Measurements from ENCODE around the gene NPAS2.

Gene NPAS2

GRCh38 chr2:100954044-100954420 is 134.1 kb downstream of the NPAS2 start:
- H3K4me3 ChIP-seq (replicated peaks; ENCODE audit: low read depth, low read length), result no peak overlapping the region
- TF ChIP-seq CTCF (IDR thresholded peaks at IDR 0.05; ENCODE audit: low read length, missing control alignments), result no peak
- DNase-seq (ENCODE audit: low read depth), result no peak

GRCh38 chr2:100955226-100955625 is 135.3 kb downstream of the NPAS2 start:
- H3K4me3 ChIP-seq (replicated peaks; ENCODE audit: low read depth, low read length), result no peak overlapping the region
- no peak for DNase-seq (ENCODE audit: low read depth)
- TF ChIP-seq CTCF (IDR thresholded peaks at IDR 0.05; ENCODE audit: low read length, missing control alignments), result no peak

- no peak for DNase-seq (ENCODE audit: low read depth)
- TF ChIP-seq CTCF (IDR thresholded peaks at IDR 0.05; ENCODE audit: low read length, missing control alignments), result no peak
- no peak overlapping the region for H3K4me3 ChIP-seq (replicated peaks; ENCODE audit: low read depth, low read length)
Observed at GRCh38 chr2:100956081-100956480, 136.1 kb downstream of the NPAS2 start.

GRCh38 chr2:100957996-100958653 is 138.2 kb downstream of the NPAS2 start:
- H3K4me3 ChIP-seq (replicated peaks; ENCODE audit: low read depth, low read length), result no peak overlapping the region
- TF ChIP-seq CTCF (IDR thresholded peaks at IDR 0.05; ENCODE audit: low read length, missing control alignments), result no peak
- peak; percentile 79 for DNase-seq (ENCODE audit: low read depth)

- no peak overlapping the region for H3K4me3 ChIP-seq (replicated peaks; ENCODE audit: low read depth, low read length)
- no peak for TF ChIP-seq CTCF (IDR thresholded peaks at IDR 0.05; ENCODE audit: low read length, missing control alignments)
- peak; percentile 13 for DNase-seq (ENCODE audit: low read depth)
Observed at GRCh38 chr2:100959225-100959880, 139.4 kb downstream of the NPAS2 start.

GRCh38 chr2:100960688-100961087 is 140.7 kb downstream of the NPAS2 start:
- DNase-seq (ENCODE audit: low read depth), result no peak
- TF ChIP-seq CTCF (IDR thresholded peaks at IDR 0.05; ENCODE audit: low read length, missing control alignments), result no peak
- no peak overlapping the region for H3K4me3 ChIP-seq (replicated peaks; ENCODE audit: low read depth, low read length)
